Astrocyte of the spinal cord (primary cell): ENCODE measurements around the gene SYT9.
A peak's percentile ranks its signal among the peaks of the same experiment; 100 is the strongest.

Source experiments
- DNase-seq: peaks from one replicate; pipeline ENCODE4 v3.0.0; 2011; ENCODE audit warnings: low read depth, low spot score
- H3K4me3 ChIP-seq: 2 replicates; pipeline ENCODE4 v1.5.1; 2011; ENCODE audit warnings: low read depth, mild to moderate bottlenecking, low read length, moderate library complexity
- CTCF ChIP-seq: IDR thresholded peaks from 2 replicates; pipeline ENCODE4 v1.5.1; 2012; ENCODE audit warnings: low read depth, mild to moderate bottlenecking, low read length, inconsistent platforms
- in situ Hi-C: cut with HindIII; loops from 2 replicates; pipeline ENCODE4 v1.10.0; 2017; ENCODE audit warnings: low sequenced_read_pairs

The SYT9 gene

GRCh38 chr11:7486098-7486780, 234.5 kb downstream of the SYT9 start:
- in situ Hi-C loops = no loop called here
- no peak for TF ChIP-seq CTCF
- no peak for DNase-seq
- no peak overlapping the region for H3K4me3 ChIP-seq

GRCh38 chr11:7486781-7487140, 235.1 kb downstream of the SYT9 start:
- no peak for TF ChIP-seq CTCF
- DNase-seq = no peak
- in situ Hi-C loops = no loop called here
- no peak overlapping the region for H3K4me3 ChIP-seq

- DNase-seq = no peak
- H3K4me3 ChIP-seq = no peak overlapping the region
- in situ Hi-C loops = no loop called here
- TF ChIP-seq CTCF = no peak
Measured at GRCh38 chr11:7487360-7487759, 235.7 kb downstream of the SYT9 start.

GRCh38 chr11:7488681-7489080, 237.0 kb downstream of the SYT9 start:
- no peak for TF ChIP-seq CTCF
- no peak overlapping the region for H3K4me3 ChIP-seq
- in situ Hi-C loops = no loop called here
- DNase-seq = no peak

GRCh38 chr11:7489376-7489775, 237.7 kb downstream of the SYT9 start:
- H3K4me3 ChIP-seq = no peak overlapping the region
- in situ Hi-C loops = no loop called here
- TF ChIP-seq CTCF = no peak
- no peak for DNase-seq

- no peak overlapping the region for H3K4me3 ChIP-seq
- peak; percentile 7 for DNase-seq
- in situ Hi-C loops = no loop called here
- no peak for TF ChIP-seq CTCF
Measured at GRCh38 chr11:7490054-7490453, 238.3 kb downstream of the SYT9 start.
